Transverse colon (tissue), 4 donors: ENCODE results near the gene SFXN2. TPM values are rescaled to one million over a fixed set of nuclear protein-coding genes. Genes with fewer than 3 reads are reported as not detected.

ENCODE experiments used
- DNase-seq: peaks from one replicate; pipeline ENCODE4 v3.0.0-alpha.2; 2019
- H3K27ac ChIP-seq, 4 donors: fragments of 200-600 bp; sonication (generic); 2 replicates each; pipeline ENCODE4 v1.5.1; 2016 to 2018; ENCODE audit warnings: inconsistent platforms in 4 of 4
- H3K27me3 ChIP-seq: fragments of 200-600 bp; sonication (generic); 2 replicates; pipeline ENCODE4 v1.5.1; 2017; ENCODE audit warnings: inconsistent platforms
- H3K36me3 ChIP-seq, 4 donors: fragments of 200-600 bp; sonication (generic); 2 replicates each; pipeline ENCODE4 v1.5.1; 2017 to 2019; ENCODE audit warnings: inconsistent platforms in 4 of 4
- H3K4me1 ChIP-seq, 4 donors: fragments of 200-600 bp; sonication (generic); 2 replicates each; pipeline ENCODE4 v1.5.1; 2017 to 2020; ENCODE audit warnings: inconsistent platforms in 4 of 4
- H3K4me3 ChIP-seq, 4 donors: fragments of 200-600 bp; sonication (generic); 1 replicate in 1 of 4; 2 replicates in 3 of 4; pipeline versions ENCODE4 v1.5.1 to v1.6.1; 2017 to 2019; ENCODE audit warnings: inconsistent platforms in 4 of 4
- H3K9me3 ChIP-seq, 2 donors: fragments of 200-600 bp; sonication (generic); 2 replicates each; pipeline ENCODE4 v1.5.1; 2017 to 2019; ENCODE audit warnings: inconsistent platforms in 2 of 2
- EP300 ChIP-seq: sonication (generic); formaldehyde crosslinking; IDR thresholded peaks from one replicate; pipeline ENCODE4 v1.6.1; 2017; ENCODE audit warnings: antibody characterized with exemption, low read depth
- POLR2A ChIP-seq: fragments of 450-650 bp; IDR thresholded peaks from one replicate; pipeline ENCODE4 v1.6.1; 2016; ENCODE audit warnings: antibody characterized with exemption, mild to moderate bottlenecking, moderate library complexity
- POLR2AphosphoS5 ChIP-seq, 3 donors: sonication (generic); formaldehyde crosslinking; IDR thresholded peaks; one replicate each; pipeline ENCODE4 v1.6.1; 2016; ENCODE audit warnings: antibody characterized with exemption in 3 of 3
- WGBS, 2 donors: methylation state at CpG; one replicate each; pipeline ENCODE4 v1.1.5; 2018; ENCODE audit warnings: low coverage in 1 of 2; 5-methylcytosine and 5-hydroxymethylcytosine counted together
- in situ Hi-C, 4 donors: fragments of 200-750 bp; cut with MboI; loops; one replicate each; pipeline versions ENCODE4 v1.15.0 to v1.15.1; 2017; ENCODE audit warnings: low sequenced_read_pairs in 3 of 4, low pct_ligation_motif_present in 1 of 4, low pct_unique_long_range_greater_than_20kb in 1 of 4
- intact Hi-C: fragments of 100-400 bp; cut with DNase I; formaldehyde crosslinking; loops from one replicate; pipeline ENCODE4 v1.15.1; 2023; ENCODE audit warnings: low total_unique reads
- total RNA-seq, 4 donors: library from RNA; depleted of rRNA; stranded (reverse); fragments of >200 nt; gene quantifications; one replicate each; pipeline ENCODE4 v1.1.0, GENCODE V29; 2016
- TF ChIP-seq, protein P1 (sequence below), 5 experiments: fragments of 200-600 bp in 3 of 5; fragments of 450-650 bp in 2 of 5; sonication (generic) in 3 of 5; IDR thresholded peaks; 1 replicate in 2 of 5; 2 replicates in 3 of 5; pipeline ENCODE4 v1.5.1; 2016 to 2017; ENCODE audit warnings: antibody characterized with exemption in 5 of 5, inconsistent platforms in 3 of 5, mild to moderate bottlenecking in 2 of 5, moderate library complexity in 1 of 5

Gene SFXN2
- total RNA-seq, 4 donors from 2014 or later: 2.1 to 64.9 (median 7.3) TPM

DNA sequence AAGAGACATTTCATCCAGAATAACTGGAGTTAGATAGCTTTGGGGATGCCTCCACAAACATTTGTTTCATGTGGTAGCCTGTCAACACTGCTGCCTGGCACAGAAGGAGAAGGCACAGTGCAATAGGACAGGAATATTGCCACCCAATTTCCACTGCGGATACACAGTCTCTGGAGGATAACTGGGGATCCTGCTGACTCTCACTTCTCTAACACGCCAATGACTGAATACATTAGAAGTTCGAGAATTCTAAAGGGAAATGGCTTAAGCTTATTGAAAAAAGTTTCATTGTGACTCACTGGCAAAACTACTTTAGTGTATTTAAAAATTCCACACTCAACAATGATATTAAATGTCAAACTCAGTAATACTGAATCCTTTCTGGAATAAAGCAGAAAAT is 13.2 kb upstream of the SFXN2 start:
- TF ChIP-seq POLR2AphosphoS5 (IDR thresholded peaks at IDR 0.05): no peak
- no peak for TF ChIP-seq POLR2A
- TF ChIP-seq, protein P1, sequence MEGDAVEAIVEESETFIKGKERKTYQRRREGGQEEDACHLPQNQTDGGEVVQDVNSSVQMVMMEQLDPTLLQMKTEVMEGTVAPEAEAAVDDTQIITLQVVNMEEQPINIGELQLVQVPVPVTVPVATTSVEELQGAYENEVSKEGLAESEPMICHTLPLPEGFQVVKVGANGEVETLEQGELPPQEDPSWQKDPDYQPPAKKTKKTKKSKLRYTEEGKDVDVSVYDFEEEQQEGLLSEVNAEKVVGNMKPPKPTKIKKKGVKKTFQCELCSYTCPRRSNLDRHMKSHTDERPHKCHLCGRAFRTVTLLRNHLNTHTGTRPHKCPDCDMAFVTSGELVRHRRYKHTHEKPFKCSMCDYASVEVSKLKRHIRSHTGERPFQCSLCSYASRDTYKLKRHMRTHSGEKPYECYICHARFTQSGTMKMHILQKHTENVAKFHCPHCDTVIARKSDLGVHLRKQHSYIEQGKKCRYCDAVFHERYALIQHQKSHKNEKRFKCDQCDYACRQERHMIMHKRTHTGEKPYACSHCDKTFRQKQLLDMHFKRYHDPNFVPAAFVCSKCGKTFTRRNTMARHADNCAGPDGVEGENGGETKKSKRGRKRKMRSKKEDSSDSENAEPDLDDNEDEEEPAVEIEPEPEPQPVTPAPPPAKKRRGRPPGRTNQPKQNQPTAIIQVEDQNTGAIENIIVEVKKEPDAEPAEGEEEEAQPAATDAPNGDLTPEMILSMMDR (IDR thresholded peaks at IDR 0.05): no peak
- H3K4me3 ChIP-seq: no peak overlapping the region
- no peaks in the 10 kb centered on the region for H3K4me1 ChIP-seq
- 72 to 87% methylated on average over 3 of the region's 3 CpGs for WGBS, 2 donors
- no peak for DNase-seq
- in situ Hi-C loops: no loop called here
- no peak overlapping the region for H3K27ac ChIP-seq
- intact Hi-C loops: loop anchor here (1.0 kb wide), 1 partner anchor 36 kb away; no protein-coding TSS in a partner anchor
- peaks cover 0 to 15% (median 3%) of the 10 kb centered on the region in 4 donors for H3K36me3 ChIP-seq
- no peaks in the 10 kb centered on the region for H3K9me3 ChIP-seq
- H3K27me3 ChIP-seq: no peaks in the 10 kb centered on the region

DNA sequence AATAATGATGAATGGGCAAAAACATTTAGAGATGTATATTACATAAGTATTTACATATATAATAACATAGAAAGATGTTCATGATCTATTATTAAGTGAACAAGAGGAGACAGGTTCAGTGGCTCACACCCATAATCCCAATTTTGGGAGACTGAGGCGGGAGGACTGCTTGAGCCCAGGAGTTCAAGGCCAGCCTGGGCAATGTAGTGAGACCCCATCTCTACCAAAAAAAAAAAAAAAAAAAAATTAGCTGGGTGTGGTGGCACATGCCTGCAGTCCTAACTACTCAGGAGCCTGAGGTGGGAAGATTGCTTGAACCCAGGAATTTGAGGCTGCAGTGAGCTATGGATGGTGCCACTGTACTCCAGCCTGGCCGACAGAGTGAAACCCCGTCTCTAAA is 12.6 kb upstream of the SFXN2 start:
- no peak for DNase-seq
- in situ Hi-C loops (no loop called here), intact Hi-C loops (loop anchor here (1.0 kb wide), 1 partner anchor 36 kb away; no protein-coding TSS in a partner anchor)
- Histone ChIP-seq H3K9me3 (no peaks in the 10 kb centered on the region), H3K4me1 (no peaks in the 10 kb centered on the region), H3K27ac (no peak overlapping the region), H3K36me3 (peaks cover 0 to 10% (median 3%) of the 10 kb centered on the region in 4 donors), H3K27me3 (no peaks in the 10 kb centered on the region), H3K4me3 (no peak overlapping the region)
- no peak for TF ChIP-seq EP300
- TF ChIP-seq POLR2AphosphoS5 (IDR thresholded peaks at IDR 0.05): no peak
- TF ChIP-seq, protein P1 (IDR thresholded peaks at IDR 0.05): no peak
- no peak for TF ChIP-seq POLR2A
- WGBS, 2 donors: 98 to 100% methylated on average over 3 of the region's 3 CpGs

DNA sequence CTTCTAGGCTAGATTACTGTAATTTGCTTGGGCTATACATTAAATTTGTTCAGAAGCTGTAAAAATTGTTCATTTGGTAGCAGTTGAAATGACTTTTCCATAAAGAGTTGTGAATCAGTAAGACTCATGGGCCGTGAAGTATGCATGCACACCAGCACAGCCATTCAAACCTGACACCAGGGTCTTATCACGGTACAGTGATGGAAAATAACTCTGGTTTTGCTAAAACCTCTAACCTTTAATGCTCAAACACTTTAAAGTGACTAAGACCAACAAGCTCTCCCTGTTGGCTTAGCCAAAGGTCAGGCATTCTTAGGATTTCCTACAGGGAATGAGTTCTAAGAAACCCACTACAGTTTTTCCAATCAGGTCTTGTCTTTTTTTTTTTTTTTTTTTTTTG is 11.7 kb upstream of the SFXN2 start:
- no peak for DNase-seq
- no peaks in the 10 kb centered on the region for H3K4me1 ChIP-seq
- no peaks in the 10 kb centered on the region for H3K9me3 ChIP-seq
- peaks cover 0 to 10% (median 3%) of the 10 kb centered on the region in 4 donors for H3K36me3 ChIP-seq
- no peaks in the 10 kb centered on the region for H3K27me3 ChIP-seq
- intact Hi-C loops: no loop called here
- no peak overlapping the region for H3K27ac ChIP-seq
- TF ChIP-seq, protein P1 (IDR thresholded peaks at IDR 0.05): no peak
- no peak for TF ChIP-seq POLR2AphosphoS5 (IDR thresholded peaks at IDR 0.05)
- in situ Hi-C loops: no loop called here
- H3K4me3 ChIP-seq: no peak overlapping the region
- WGBS, 2 donors: 67 to 98% methylated on average over 1 to 2 of the region's 2 CpGs

DNA sequence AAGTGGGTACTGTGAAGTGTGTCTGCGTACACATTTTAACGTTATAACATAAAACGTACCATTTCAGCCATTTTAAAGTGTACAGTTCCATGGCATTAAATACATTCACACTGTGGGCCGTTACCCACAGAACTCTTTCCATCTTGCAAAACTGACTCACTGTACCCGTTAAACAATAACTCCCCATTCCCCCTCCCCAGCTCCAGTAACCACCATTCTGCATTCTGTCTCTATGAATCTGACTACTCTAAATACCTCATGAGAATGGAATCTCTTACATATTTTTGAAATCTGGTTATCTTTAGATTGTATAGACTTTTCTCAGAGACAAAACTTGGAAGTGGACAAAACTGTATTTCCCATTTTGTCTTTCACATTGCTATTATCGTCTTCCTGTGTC is 9.5 kb upstream of the SFXN2 start:
- Histone ChIP-seq H3K4me1 (no peaks in the 10 kb centered on the region), H3K4me3 (no peak overlapping the region), H3K36me3 (no peaks in the 10 kb centered on the region), H3K27me3 (no peaks in the 10 kb centered on the region), H3K9me3 (no peaks in the 10 kb centered on the region), H3K27ac (no peak overlapping the region)
- WGBS, 2 donors: 68 to 88% methylated on average over 3 to 6 of the region's 6 CpGs
- intact Hi-C loops (no loop called here), in situ Hi-C loops (no loop called here)
- no peak for DNase-seq
- TF ChIP-seq POLR2AphosphoS5 (IDR thresholded peaks at IDR 0.05) (no peak), EP300 (no peak), POLR2A (no peak)
- TF ChIP-seq, protein P1 (IDR thresholded peaks at IDR 0.05): no peak
